K562 (cell line): ENCODE results near the gene SBNO1. TPM values are rescaled to one million over a fixed set of nuclear protein-coding genes. Genes with fewer than 3 reads are reported as not detected.
A peak's percentile ranks its signal among the peaks of the same experiment; 100 is the strongest.

Source experiments
- ATAC-seq: fragments of 200-7000 bp; cut with Tn5 transposase; 3 replicates; pipeline ENCODE4 v1.9.1; 2020; ENCODE audit warnings: moderate library complexity
- BruUV-seq: library from RNA; stranded (reverse); fragments of 400-500 nt; replicated peaks from 2 replicates; lab custom pipeline; 2021; lab: Mats Ljungman, UMichigan
- CTCF ChIA-PET: fragments of 300-600 bp; formaldehyde crosslinking; extraction: SDS; loops from one replicate; lab custom pipeline; 2021; ENCODE audit warnings: low intra/inter-chr PET ratio; lab: Yijun Ruan, JAX
- POLR2A ChIA-PET: fragments of 300-600, 350-650 bp; sonication (Branson Sonifier 250); formaldehyde crosslinking; extraction: SDS; loops from one replicate; lab custom pipeline; 2021; ENCODE audit warnings: antibody characterized with exemption, inconsistent platforms; lab: Yijun Ruan, JAX
- DNase-seq, 4 experiments: peaks; one replicate each; pipeline versions ENCODE4 v3.0.0 to v3.0.0-alpha.2; 2011 to 2018; ENCODE audit warnings: low spot score in 3 of 4, mixed read lengths in 3 of 4; ENCODE audit errors: extremely low read depth in 1 of 4
- FAIRE-seq: peaks from 2 replicates; lab custom pipeline; 2011; peaks lifted over from hg19 to GRCh38; lab: Jason Lieb, UNC
- H2AFZ ChIP-seq: 2 replicates; pipeline ENCODE4 v1.6.0; 2011; ENCODE audit warnings: low read depth, low read length, control low read depth, inconsistent platforms
- H3K27ac ChIP-seq: fragments of 200-600 bp; 3 replicates; pipeline ENCODE4 v1.8.0; 2011; ENCODE audit warnings: low read depth, mild to moderate bottlenecking, control low read depth, inconsistent platforms, low read length, moderate library complexity, mixed read lengths; ENCODE audit errors: extremely low read depth
- H3K27me3 ChIP-seq, 2 experiments: fragments of 300-600 bp in 1 of 2; 2 replicates in 1 of 2; 3 replicates in 1 of 2; pipeline versions ENCODE4 v1.6.0 to v1.8.0; 2011; ENCODE audit warnings: inconsistent platforms in 2 of 2, low read length in 2 of 2, mild to moderate bottlenecking in 1 of 2, mixed read lengths in 1 of 2, moderate library complexity in 1 of 2; ENCODE audit not compliant: control insufficient read depth in 2 of 2, insufficient read depth in 2 of 2
- H3K36me3 ChIP-seq: fragments of 300-600 bp; 3 replicates; pipeline ENCODE4 v1.8.0; 2011; ENCODE audit warnings: mild to moderate bottlenecking, low read length, inconsistent platforms; ENCODE audit not compliant: control insufficient read depth, insufficient read depth
- H3K4me1 ChIP-seq, 2 experiments: fragments of 200-600 bp in 1 of 2; replicated peaks in 1 of 2; 2 replicates in 1 of 2; 3 replicates in 1 of 2; pipeline versions ENCODE4 v1.5.1 to v1.8.0; 2011; ENCODE audit warnings: inconsistent platforms in 2 of 2, low read length in 2 of 2, mild to moderate bottlenecking in 1 of 2, mixed read lengths in 1 of 2, moderate library complexity in 1 of 2; ENCODE audit not compliant: control insufficient read depth in 2 of 2, insufficient read depth in 2 of 2
- H3K4me2 ChIP-seq: 2 replicates; pipeline ENCODE4 v1.6.1; 2011; ENCODE audit warnings: low read length, control low read depth, inconsistent platforms, mixed read lengths; ENCODE audit not compliant: insufficient read depth
- H3K4me3 ChIP-seq: fragments of 200-600 bp; sonication (generic), shearing (Covaris generic); 2 replicates; pipeline ENCODE4 v1.5.1; 2016; ENCODE audit warnings: control low read depth, inconsistent platforms
- H3K79me2 ChIP-seq: fragments of 200-600 bp; 3 replicates; pipeline ENCODE4 v1.8.0; 2011; ENCODE audit warnings: low read length, inconsistent platforms; ENCODE audit not compliant: control insufficient read depth, insufficient read depth
- H3K9ac ChIP-seq, 2 experiments: 2 replicates each; pipeline versions ENCODE4 v1.6.0 to v1.6.1; 2011; ENCODE audit warnings: low read depth in 2 of 2, low read length in 2 of 2, control low read depth in 1 of 2, inconsistent platforms in 1 of 2, mild to moderate bottlenecking in 1 of 2, mixed read lengths in 1 of 2; ENCODE audit not compliant: insufficient read depth in 1 of 2
- H3K9me1 ChIP-seq: one replicate; pipeline ENCODE4 v1.6.0; 2011; ENCODE audit warnings: inconsistent platforms, mild to moderate bottlenecking, low read length, moderate library complexity; ENCODE audit not compliant: control insufficient read depth, insufficient read depth
- H3K9me3 ChIP-seq: replicated peaks from 2 replicates; pipeline ENCODE4 v1.5.1; 2011; ENCODE audit warnings: low read depth, low read length, inconsistent platforms; ENCODE audit not compliant: control insufficient read depth, insufficient read depth
- H4K20me1 ChIP-seq: replicated peaks from 2 replicates; pipeline ENCODE4 v1.6.1; 2011; ENCODE audit warnings: low read length, inconsistent platforms, mixed read lengths; ENCODE audit not compliant: control insufficient read depth, insufficient read depth
- CBX2 ChIP-seq: fragments of 200-600 bp; sonication (generic); IDR thresholded peaks from one replicate; pipeline ENCODE4 v1.6.1; 2012; ENCODE audit warnings: mild to moderate bottlenecking, low read length, inconsistent platforms; ENCODE audit not compliant: insufficient read depth, poor library complexity, severe bottlenecking
- CCNT2 ChIP-seq: IDR thresholded peaks from 2 replicates; pipeline ENCODE4 v1.6.1; 2011; ENCODE audit warnings: borderline replicate concordance, low read depth, mild to moderate bottlenecking, moderate library complexity, mixed read lengths, low read length; ENCODE audit not compliant: insufficient read length; ENCODE audit errors: extremely low read depth
- CTCF ChIP-seq, 3 experiments: IDR thresholded peaks in 2 of 3; conservative IDR thresholded peaks in 1 of 3; 2 replicates each; pipeline ENCODE4 v1.5.1; 2011 to 2012; ENCODE audit warnings: low read length in 3 of 3, mild to moderate bottlenecking in 3 of 3, control low read depth in 2 of 3, improper control_type of control experiment in 1 of 3, inconsistent platforms in 1 of 3, low read depth in 1 of 3, mixed read lengths in 1 of 3, moderate library complexity in 1 of 3; ENCODE audit not compliant: insufficient read depth in 2 of 3
- MBD1 ChIP-seq: fragments of 250-450 bp; sonication (Bioruptor Pico); IDR thresholded peaks from 2 replicates; pipeline ENCODE4 v1.8.0; 2022; ENCODE audit warnings: inconsistent platforms
- RBBP5 ChIP-seq: fragments of 200-600 bp; sonication (generic); IDR thresholded peaks from 2 replicates; pipeline ENCODE4 v1.6.1; 2012; ENCODE audit warnings: borderline replicate concordance, mild to moderate bottlenecking, low read length, control low read depth, inconsistent platforms; ENCODE audit not compliant: insufficient read depth, poor library complexity, severe bottlenecking
- UBTF ChIP-seq, 2 experiments: IDR thresholded peaks; 2 replicates each; pipeline ENCODE4 v1.6.1; 2012; ENCODE audit warnings: improper control_type of control experiment in 2 of 2, low read depth in 2 of 2, low read length in 2 of 2, borderline replicate concordance in 1 of 2
- ZBTB11 ChIP-seq, 3 experiments: fragments of 200-800 bp in 1 of 3; fragments of 250-450 bp in 1 of 3; fragments of 450-650 bp in 1 of 3; sonication (Bioruptor Pico) in 1 of 3; sonication (Bioruptor generic) in 1 of 3; formaldehyde crosslinking in 1 of 3; IDR thresholded peaks; 2 replicates each; pipeline versions ENCODE4 v1.6.1 to v1.8.0; 2016 to 2022; ENCODE audit warnings: mild to moderate bottlenecking in 2 of 3, missing genetic modification characterization in 2 of 3, missing compliant biosample characterization in 1 of 3, moderate library complexity in 1 of 3
- ZSCAN29 ChIP-seq: fragments of 450-650 bp; IDR thresholded peaks from 2 replicates; pipeline ENCODE4 v1.6.1; 2017
- WGBS: fragments of 100-300 bp; shearing (Covaris generic); methylation state at CpG from one replicate; pipeline ENCODE4 v1.1.6; 2016; ENCODE audit warnings: low coverage, mixed read lengths; ENCODE audit not compliant: insufficient coverage; ENCODE audit errors: missing lambda C conversion rate; 5-methylcytosine and 5-hydroxymethylcytosine counted together
- in situ Hi-C: fragments of 300-500 bp; cut with MboI; formaldehyde crosslinking; loops from 4 replicates; pipeline ENCODE4 v1.15.0; 2018; ENCODE audit warnings: inconsistent platforms, mixed read lengths
- intact Hi-C: fragments of 100-400 bp; cut with micrococcal nuclease; formaldehyde crosslinking; loops from 2 replicates; pipeline ENCODE4 v1.14.2; 2022
- polyA plus RNA-seq, 8 experiments: library from polyadenylated mRNA; depleted of rRNA in 4 of 8; stranded (reverse) in 5 of 8; unstranded in 3 of 8; fragments of >200 nt; fragmentation: Nextera tagmentation in 2 of 8; fragmentation: Illumina TruSeq in 1 of 8; extraction: Ambion mirVana in 2 of 8; extraction: Trizol in 1 of 8; gene quantifications; 2 replicates each; pipeline versions ENCODE4 v1.2.1 to v1.2.3, GENCODE V29; 2011 to 2014; ENCODE audit warnings: inconsistent platforms in 1 of 8, missing spikeins in 1 of 8
- total RNA-seq, 7 experiments: library from RNA; depleted of rRNA in 6 of 7; stranded (reverse); fragments of >200 nt in 6 of 7; fragmentation: Illumina TruSeq in 2 of 7; extraction: Trizol in 2 of 7; gene quantifications; 2 replicates each; pipeline versions ENCODE4 v1.2.1 to v1.2.3, GENCODE V29; 2011 to 2021; ENCODE audit warnings: low replicate concordance in 1 of 7

The SBNO1 gene
- total and polyA plus RNA-seq, 9 of the 15 experiments (the other 6 are each of a cell fraction or from before 2014, with no cell fraction given): 14.9 to 77.1 (median 35.9) TPM

- no peak for ATAC-seq
- peak in 1 of 3 experiments; percentile 9; a peak in 1 of 6 replicates for TF ChIP-seq ZBTB11 (CRISPR knock-in tag; IDR thresholded peaks at IDR 0.05)
- no peak for TF ChIP-seq CBX2
- peak; percentile 49 for TF ChIP-seq RBBP5
- no peak for TF ChIP-seq MBD1 (CRISPR knock-in tag)
- TF ChIP-seq CTCF (IDR thresholded peaks at IDR 0.05 in 2 of 3, conservative IDR thresholded peaks at IDR 0.05 in 1 of 3; ENCODE audit: insufficient read depth in 2 of 3, low read depth in 1 of 3, low read length in 3 of 3): 0 out of 6 replicates have a peak, but pooled peaks of 1 of the 3 experiments have one; percentile 5
- TF ChIP-seq ZSCAN29: no peak
- 0 out of 4 replicates have a peak, but pooled peaks of 1 of the 2 experiments have one; percentile 42 for TF ChIP-seq UBTF (IDR thresholded peaks at IDR 0.05; ENCODE audit: borderline replicate concordance in 1 of 2, low read depth in 2 of 2, low read length in 2 of 2)
- TF ChIP-seq CCNT2: peak; percentile 50
Measured at GRCh38 chr12:123388951-123389559, 24.4 kb upstream of the SBNO1 start.

More at GRCh38 chr12:123388951-123389559, 24.4 kb upstream of the SBNO1 start:
- peak overlapping the region; percentile 70 to 94; a peak in 3 of 4 replicates for H3K9ac ChIP-seq
- no peaks in the 10 kb centered on the region for H3K27me3 ChIP-seq
- peaks cover 36 to 49% of the 10 kb centered on the region in 2 experiments for H3K4me1 ChIP-seq
- BruUV-seq: no TSS peak
- POLR2A ChIA-PET: no interaction called here
- H2AFZ ChIP-seq: no peak overlapping the region
- no peak for FAIRE-seq
- intact Hi-C loops (loop anchor here (1.0 to 10.0 kb wide), 4 partner anchors 24 to 326 kb away; partner anchors contain the start of genes ATP6V0A2 and SNRNP35), in situ Hi-C loops (loop anchor here (25.0 kb wide), 1 partner anchor 1552 kb away; no protein-coding TSS in a partner anchor)
- peak in 2 of 4 experiments; percentile 67 to 70 for DNase-seq
- no peaks in the 10 kb centered on the region for H3K9me3 ChIP-seq
- H3K9me1 ChIP-seq: no peaks in the 10 kb centered on the region
- H3K79me2 ChIP-seq: peaks cover 87% of the 10 kb centered on the region
- H3K4me2 ChIP-seq: no peak overlapping the region; the same call in 1 of the 2 replicates
- H3K4me3 ChIP-seq: peak overlapping the region; percentile 46
- peaks cover 50% of the 10 kb centered on the region for H3K36me3 ChIP-seq
- WGBS: 0% methylated on average over 4 of the region's 102 CpGs
- CTCF ChIA-PET: no interaction called here
- H4K20me1 ChIP-seq: peaks cover 26% of the 10 kb centered on the region
- peak overlapping the region; percentile 83 for H3K27ac ChIP-seq
